ENCODE data around the gene FBXO2. TPM values are rescaled to one million over a fixed set of nuclear protein-coding genes. Genes with fewer than 3 reads are reported as not detected.

Gene FBXO2
- total RNA-seq, 1 experiment from 2014 or later, result 131 TPM

DNA sequence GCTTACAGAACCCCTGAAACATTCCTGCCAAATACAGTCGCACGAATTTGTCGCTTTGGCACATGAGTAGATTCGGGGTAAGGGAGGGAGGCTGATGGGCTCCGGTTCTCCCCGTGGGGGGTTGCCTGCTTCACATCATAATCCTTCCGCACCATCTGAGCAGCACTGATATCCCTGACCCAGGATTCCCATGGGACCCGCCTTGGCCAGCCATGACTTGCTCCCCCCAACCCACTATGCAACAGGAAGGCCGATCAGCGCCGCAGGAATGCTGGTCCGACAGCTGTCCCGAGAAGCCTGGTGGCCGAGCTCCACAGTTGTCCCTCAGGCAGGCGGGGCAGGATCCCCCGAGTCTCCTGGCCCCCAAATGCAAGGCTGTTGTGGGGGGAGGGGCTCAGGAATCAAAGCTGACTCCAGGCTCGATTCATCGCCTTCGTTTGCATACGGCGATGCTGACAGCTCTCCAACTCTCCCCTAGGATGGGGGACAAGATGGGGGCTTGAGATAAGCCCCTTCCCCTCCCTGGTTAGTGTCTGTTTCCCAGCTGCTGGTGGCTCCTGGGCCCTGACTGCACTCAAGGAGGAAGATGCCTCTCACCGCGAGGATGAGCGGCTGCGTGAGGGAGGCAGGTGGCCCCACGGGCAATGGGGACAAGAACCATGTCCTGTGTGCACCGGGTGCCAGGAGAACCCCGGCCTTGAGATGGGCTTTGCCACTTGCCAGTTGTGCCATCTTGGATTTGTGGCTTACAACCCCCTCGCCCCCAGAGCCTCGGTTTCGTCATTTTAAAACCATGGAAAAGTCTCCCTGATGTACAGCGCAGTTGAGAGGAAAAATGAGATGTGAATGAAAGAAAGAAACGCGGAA is 46.6 kb upstream of the FBXO2 start:
- H3K36me3 ChIP-seq (ENCODE audit: control insufficient read depth, insufficient read depth, low read length), result no peaks in the 10 kb centered on the region

DNA sequence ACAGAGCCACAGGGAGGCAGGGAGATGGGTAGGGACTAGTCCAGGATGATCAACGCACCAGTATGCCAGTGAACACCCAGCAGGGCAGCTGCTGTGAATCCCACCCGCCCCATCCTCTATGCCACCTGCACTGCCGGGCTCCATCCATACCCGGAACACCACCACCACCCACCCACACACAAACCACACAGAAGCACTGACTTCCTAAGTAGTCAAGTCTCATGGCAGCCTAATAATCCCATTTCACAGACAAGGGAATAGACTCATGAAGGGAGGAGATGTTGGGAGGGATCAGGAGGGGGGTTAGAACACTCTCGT is 43.6 kb upstream of the FBXO2 start:
- Histone ChIP-seq H3K9me3 (ENCODE audit: control insufficient read depth, insufficient read depth, low read depth, low read length) (no peaks in the 10 kb centered on the region), H3K4me3 (ENCODE audit: low read depth in 2 of 2, low read length in 2 of 2) (no peak overlapping the region), H3K36me3 (ENCODE audit: control insufficient read depth, insufficient read depth, low read length) (no peaks in the 10 kb centered on the region), H3K27ac (ENCODE audit: low read length) (no peak overlapping the region), H3K27me3 (ENCODE audit: control insufficient read depth, insufficient read depth, low read length) (no peaks in the 10 kb centered on the region), H3K4me1 (ENCODE audit: control insufficient read depth, insufficient read depth, low read length) (peaks cover 4% of the 10 kb centered on the region; the same call in 1 of the 2 replicates)
- CTCF ChIA-PET, result no interaction called here
- TF ChIP-seq, protein P1, sequence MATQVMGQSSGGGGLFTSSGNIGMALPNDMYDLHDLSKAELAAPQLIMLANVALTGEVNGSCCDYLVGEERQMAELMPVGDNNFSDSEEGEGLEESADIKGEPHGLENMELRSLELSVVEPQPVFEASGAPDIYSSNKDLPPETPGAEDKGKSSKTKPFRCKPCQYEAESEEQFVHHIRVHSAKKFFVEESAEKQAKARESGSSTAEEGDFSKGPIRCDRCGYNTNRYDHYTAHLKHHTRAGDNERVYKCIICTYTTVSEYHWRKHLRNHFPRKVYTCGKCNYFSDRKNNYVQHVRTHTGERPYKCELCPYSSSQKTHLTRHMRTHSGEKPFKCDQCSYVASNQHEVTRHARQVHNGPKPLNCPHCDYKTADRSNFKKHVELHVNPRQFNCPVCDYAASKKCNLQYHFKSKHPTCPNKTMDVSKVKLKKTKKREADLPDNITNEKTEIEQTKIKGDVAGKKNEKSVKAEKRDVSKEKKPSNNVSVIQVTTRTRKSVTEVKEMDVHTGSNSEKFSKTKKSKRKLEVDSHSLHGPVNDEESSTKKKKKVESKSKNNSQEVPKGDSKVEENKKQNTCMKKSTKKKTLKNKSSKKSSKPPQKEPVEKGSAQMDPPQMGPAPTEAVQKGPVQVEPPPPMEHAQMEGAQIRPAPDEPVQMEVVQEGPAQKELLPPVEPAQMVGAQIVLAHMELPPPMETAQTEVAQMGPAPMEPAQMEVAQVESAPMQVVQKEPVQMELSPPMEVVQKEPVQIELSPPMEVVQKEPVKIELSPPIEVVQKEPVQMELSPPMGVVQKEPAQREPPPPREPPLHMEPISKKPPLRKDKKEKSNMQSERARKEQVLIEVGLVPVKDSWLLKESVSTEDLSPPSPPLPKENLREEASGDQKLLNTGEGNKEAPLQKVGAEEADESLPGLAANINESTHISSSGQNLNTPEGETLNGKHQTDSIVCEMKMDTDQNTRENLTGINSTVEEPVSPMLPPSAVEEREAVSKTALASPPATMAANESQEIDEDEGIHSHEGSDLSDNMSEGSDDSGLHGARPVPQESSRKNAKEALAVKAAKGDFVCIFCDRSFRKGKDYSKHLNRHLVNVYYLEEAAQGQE (IDR thresholded peaks at IDR 0.05; ENCODE audit: insufficient read depth in 1 of 2, low read depth in 2 of 2, low read length in 1 of 2), result no peak
- TF ChIP-seq, protein P2, sequence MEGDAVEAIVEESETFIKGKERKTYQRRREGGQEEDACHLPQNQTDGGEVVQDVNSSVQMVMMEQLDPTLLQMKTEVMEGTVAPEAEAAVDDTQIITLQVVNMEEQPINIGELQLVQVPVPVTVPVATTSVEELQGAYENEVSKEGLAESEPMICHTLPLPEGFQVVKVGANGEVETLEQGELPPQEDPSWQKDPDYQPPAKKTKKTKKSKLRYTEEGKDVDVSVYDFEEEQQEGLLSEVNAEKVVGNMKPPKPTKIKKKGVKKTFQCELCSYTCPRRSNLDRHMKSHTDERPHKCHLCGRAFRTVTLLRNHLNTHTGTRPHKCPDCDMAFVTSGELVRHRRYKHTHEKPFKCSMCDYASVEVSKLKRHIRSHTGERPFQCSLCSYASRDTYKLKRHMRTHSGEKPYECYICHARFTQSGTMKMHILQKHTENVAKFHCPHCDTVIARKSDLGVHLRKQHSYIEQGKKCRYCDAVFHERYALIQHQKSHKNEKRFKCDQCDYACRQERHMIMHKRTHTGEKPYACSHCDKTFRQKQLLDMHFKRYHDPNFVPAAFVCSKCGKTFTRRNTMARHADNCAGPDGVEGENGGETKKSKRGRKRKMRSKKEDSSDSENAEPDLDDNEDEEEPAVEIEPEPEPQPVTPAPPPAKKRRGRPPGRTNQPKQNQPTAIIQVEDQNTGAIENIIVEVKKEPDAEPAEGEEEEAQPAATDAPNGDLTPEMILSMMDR (IDR thresholded peaks at IDR 0.05), result no peak
- no peak for TF ChIP-seq SIN3A (IDR thresholded peaks at IDR 0.05; ENCODE audit: borderline replicate concordance, insufficient read depth, low read depth, low read length)
- POLR2A ChIA-PET, result no interaction called here
- no peak for DNase-seq (ENCODE audit: low read depth, low spot score)
- no TSS peak for BruUV-seq (replicated peaks)
- no peak for ATAC-seq
- in situ Hi-C loops (cut with HindIII; ENCODE audit: low pct_unique_long_range_greater_than_20kb, low sequenced_read_pairs) (no loop called here), intact Hi-C loops (cut with micrococcal nuclease; ENCODE audit: unreplicated experiment) (no loop called here)

More for the DNA sequence above, 46.6 kb upstream of the FBXO2 start:
- no TSS peak for BruUV-seq (replicated peaks)
- no peak overlapping the region for H3K4me3 ChIP-seq (ENCODE audit: low read depth in 2 of 2, low read length in 2 of 2)
- intact Hi-C loops (cut with micrococcal nuclease; ENCODE audit: unreplicated experiment) (no loop called here), in situ Hi-C loops (cut with HindIII; ENCODE audit: low pct_unique_long_range_greater_than_20kb, low sequenced_read_pairs) (no loop called here)
- no peak for DNase-seq (ENCODE audit: low read depth, low spot score)
- CTCF ChIA-PET, result interaction anchor here (0.7 kb wide), 1 partner anchor 357 kb away, joined by 3 read pairs; no protein-coding TSS in a partner anchor
- ATAC-seq, result no peak
- POLR2A ChIA-PET, result no interaction called here
- no peaks in the 10 kb centered on the region for H3K9me3 ChIP-seq (ENCODE audit: control insufficient read depth, insufficient read depth, low read depth, low read length)
- no peak overlapping the region for H3K27ac ChIP-seq (ENCODE audit: low read length)
- TF ChIP-seq TCF7L2 (IDR thresholded peaks at IDR 0.05; ENCODE audit: low read depth, low read length), result no peak
- TF ChIP-seq SIN3A (IDR thresholded peaks at IDR 0.05; ENCODE audit: borderline replicate concordance, insufficient read depth, low read depth, low read length), result no peak
- TF ChIP-seq, protein P2 (IDR thresholded peaks at IDR 0.05), result no peak
- TF ChIP-seq POLR2AphosphoS5 (IDR thresholded peaks at IDR 0.05; ENCODE audit: low read depth, low read length), result no peak
- TF ChIP-seq, protein P1 (IDR thresholded peaks at IDR 0.05; ENCODE audit: insufficient read depth in 1 of 2, low read depth in 2 of 2, low read length in 1 of 2), result no peak
- no peaks in the 10 kb centered on the region for H3K4me1 ChIP-seq (ENCODE audit: control insufficient read depth, insufficient read depth, low read length)
- no peaks in the 10 kb centered on the region for H3K27me3 ChIP-seq (ENCODE audit: control insufficient read depth, insufficient read depth, low read length)
